HG02870 (cell line): ENCODE data around the gene PHLPP1.

Experiments used
- ATAC-seq: cut with Tn5 transposase; IDR thresholded peaks from one replicate; pipeline ENCODE4 v1.9.1; 2021; ENCODE audit warnings: mild to moderate bottlenecking, moderate library complexity; ENCODE audit not compliant: unreplicated experiment

Gene PHLPP1

DNA sequence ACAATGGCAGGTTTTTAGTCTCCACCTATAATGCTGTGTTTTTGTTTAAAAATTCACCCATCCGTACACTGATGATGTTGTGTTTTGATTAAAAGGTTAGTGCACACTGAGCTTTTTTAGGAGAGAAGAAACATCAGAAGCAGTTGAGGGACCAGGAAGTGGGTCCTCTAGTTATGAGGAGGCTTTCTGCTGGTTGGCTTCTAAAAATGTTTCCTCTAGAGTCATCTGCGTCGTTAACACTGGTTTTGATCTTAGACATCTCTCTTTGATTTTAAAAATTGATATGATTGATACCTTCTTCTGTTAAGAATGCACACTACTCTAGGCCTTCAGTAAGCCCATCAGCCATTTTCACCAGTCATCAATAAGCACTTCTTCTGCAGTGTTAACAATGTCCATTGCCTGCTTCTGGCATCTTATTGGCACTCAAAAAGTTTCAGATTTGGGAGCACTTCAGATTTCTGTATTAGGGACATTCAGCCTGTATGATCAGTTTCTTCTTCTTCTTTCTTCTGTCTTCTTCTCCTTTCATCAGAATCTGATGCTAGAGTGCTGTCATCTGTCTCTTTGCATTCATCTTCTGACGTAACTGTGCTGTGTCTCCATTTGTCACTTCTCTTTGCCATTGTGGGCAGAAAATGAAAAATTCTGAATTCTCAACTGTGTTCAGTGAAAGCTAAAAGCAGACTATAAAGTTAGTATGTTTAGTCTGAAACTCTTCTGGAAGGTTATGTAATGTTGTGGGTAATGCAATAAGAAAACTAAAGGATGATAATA, 56.3 kb downstream of the PHLPP1 start:
- ATAC-seq = peak; percentile 73

DNA sequence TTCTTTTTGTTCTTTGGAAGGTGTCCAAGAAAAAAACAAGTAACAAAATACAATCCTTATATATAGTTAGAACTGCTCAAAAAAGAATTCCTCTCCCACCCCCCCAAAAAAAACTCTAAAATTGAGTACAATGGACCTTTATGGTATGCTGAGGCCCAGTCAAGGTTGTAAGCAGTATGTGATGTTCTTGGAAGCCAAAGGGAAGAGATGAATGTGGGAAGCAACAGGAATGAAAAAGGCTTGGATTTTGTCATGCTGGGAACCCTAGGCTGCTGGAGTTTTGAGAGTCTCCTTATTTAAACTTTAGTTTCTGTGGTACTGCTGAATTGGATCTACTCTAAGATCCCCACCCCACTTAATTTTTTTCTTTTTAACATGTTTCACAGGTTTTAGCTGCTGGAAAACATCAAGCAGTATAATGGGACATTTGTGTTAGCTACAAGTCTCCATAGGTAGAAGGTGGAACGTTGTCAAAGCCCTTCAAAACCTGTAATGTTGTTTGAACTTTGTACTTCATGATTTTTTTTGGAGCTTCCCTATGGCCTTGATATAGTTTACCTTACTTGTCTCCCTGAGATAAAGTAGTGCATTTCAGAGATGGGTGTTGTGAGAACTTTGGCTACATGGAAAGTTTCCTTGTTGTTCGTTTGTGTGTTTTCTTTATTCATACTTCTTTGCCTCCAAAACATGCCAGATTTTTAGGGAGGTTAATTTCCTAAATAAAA, 57.7 kb downstream of the PHLPP1 start:
- ATAC-seq = no peak

DNA sequence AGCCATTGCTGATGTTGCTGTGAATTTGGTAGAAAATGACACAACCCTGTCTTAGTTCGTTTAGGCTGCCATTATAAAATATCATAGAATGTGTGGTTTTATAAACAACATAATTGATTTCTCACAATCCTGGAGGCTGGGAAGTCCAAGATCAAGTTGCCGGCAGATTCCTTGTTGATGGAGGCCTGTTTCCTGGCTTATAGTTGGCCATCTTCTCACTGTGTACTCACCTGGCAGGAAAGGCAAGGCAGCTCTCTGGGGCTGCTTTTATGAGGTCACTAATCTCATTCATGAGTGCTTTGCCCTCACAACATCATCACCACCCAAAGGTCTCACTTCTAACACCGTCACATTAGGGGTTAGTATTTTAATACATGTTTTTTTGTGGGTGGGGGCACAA, 58.4 kb downstream of the PHLPP1 start:
- no peak for ATAC-seq

DNA sequence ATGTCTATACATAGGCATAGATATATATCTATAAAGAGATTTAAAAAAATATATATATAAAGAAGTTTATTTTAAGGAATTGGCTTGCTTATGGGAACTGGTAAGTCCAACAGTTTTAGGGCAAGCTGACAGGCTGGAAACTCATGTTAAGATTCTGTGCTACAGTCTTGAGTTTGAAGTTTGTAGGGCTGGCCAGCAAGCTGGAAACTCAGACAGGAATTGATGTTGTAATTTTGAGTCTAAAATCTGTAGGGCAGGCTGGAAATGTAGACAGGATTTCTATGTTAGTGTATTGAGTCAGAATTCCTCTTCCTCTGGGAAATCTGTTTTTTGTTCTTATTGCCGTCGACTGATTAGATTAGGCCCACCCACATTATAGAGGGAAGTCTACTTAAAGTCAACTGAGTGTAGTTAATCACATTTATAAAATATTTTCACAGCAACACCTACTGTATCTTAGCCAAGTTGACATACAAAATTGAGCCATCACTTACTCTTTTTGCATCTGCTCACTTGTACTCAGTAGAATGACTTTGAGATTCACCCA, 60.8 kb downstream of the PHLPP1 start:
- ATAC-seq = no peak

DNA sequence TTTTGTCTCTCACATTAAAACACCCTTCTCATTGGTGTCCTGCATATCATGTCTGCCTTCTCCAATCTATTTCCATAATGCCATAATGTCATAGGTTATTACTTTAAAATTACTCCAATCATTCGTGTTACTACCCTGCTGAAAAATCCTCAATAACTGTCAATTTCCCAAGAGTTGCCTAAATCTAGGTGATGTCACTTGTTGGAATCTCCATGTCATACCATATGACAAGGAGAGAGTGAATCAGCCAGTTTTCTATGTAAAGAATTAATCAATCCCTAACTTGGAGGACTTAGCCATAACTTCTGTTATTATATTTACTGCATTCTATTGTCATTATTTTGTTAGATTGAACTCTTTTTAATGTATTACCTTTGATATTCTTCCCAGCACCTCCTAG, 62.5 kb downstream of the PHLPP1 start:
- no peak for ATAC-seq

DNA sequence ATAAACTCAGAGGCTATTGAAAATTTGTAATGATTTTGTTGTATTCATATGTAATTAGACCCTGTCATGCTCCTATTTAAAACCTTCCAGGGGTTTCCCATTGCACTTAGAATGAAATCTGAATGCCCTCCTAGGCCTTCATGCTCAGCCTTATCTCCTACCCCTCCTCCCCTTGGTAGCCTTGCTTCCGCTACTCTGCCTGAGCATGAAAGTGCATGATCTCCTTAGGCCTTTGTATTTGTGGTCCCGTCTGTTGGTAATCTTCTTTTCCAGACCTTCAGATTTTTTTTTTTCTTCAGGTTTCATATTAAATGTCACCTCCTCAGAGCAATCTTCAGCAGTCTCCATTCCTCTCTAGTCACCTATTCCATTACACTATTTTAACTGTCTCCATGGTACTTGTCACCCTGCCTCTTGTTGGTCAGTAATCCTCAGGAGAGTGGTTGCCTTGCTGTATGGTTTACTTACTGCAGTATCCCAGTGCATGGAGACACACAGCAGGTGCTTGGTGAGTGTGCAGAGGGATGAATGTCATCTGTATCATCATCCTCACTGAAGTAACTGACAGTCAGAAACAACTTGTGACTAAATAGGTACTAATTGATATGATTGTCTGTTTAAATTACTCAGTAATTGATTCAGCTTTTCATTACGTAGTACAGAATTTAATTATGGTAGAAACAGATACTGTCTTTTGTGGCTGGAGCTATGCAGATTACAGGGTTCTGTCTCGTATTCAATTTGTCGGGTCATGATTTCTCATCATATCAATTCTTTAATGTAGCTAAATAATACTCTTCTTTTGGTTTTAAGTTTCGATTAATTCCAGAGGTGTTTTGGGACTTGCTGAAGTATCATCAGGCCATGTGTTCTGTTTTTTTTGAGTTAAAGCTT, 63.9 kb downstream of the PHLPP1 start:
- ATAC-seq = no peak

DNA sequence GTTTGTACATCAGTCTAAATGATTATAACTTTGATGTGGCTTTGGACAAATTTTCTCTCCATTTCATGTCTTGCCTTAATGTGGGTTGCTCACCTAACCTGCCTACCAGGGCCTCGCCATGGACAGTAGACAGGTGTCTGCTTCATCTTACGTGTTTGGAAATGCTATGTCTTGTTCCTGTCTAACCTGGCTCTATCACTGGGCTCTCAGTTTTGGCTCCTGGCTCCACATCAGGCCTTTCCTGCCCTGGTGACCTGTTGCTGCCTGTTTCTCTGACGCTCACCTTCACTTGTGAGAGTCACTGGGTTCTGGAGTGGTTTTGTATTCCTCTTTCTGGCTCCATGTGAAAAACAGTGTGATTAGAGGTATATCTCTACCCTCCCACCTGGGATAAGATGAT, 65.9 kb downstream of the PHLPP1 start:
- no peak for ATAC-seq

DNA sequence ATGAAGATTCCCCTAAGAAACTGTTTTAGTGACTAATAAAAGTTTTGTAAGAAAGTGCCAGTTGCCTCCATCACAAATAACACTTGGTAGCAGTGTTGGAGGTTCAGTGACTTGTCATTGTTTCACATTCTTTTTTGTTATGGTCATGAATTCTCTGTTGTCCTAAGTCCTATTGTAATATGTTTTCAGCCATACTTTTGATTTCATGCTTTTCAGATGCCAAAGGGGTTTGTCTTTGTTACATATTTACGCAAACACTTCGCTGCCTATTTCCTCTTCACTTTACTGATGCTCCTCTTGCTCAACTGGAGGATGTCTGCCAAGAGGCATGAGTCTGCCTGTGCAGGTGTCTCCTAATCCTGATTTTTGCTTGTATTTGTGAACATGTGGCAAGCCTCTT, 66.6 kb downstream of the PHLPP1 start:
- no peak for ATAC-seq

DNA sequence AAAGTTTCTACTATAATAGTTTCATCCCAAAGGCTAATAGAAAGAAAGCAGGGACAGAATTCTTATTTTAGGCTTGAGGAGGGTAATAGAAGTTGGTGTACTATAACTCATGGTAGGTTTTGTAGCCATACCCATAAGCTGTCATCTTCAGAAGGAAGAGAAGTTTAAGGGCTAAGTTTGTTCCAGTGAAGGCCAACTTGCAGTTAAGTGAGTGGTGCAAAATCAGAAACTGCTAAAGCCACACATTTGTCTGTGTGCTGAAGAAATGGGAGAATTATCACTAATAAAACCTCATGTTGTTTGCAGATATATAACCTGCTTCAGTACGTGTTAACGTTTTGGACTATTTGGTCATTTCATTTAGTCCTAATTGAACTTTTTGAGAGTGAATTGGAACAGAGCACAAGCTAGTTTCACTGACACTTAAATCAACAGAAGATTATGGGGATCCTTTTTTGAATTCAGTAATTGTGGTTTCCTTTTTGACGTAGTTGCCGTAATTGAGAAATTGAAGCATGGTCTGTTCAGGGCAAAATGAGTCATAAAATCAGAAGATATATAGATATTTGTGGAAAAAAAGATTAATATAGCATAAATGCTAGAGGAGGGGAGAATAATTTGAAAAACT, 69.1 kb downstream of the PHLPP1 start:
- peak; percentile 80 for ATAC-seq

DNA sequence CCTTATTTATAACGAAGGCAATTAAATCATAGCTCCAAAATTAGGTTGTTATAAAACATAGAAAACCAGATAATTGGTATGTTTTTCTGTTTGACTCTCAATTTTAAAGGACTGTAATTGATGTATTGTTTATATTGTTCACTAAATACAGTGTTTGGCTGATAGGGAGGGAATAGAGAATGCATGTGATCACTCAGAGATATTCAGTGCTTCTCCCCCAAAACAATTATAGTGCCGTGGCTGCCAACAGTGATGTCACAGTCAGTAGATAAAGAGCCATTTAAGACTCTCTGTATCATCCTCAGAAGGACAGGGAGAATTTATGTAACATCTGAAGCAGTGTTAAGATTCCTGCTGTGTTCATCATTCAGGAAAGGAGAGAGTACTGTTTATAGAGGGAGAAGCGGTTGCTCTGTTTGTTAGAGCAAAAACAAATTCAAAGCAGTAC, 69.6 kb downstream of the PHLPP1 start:
- ATAC-seq = peak; percentile 19

DNA sequence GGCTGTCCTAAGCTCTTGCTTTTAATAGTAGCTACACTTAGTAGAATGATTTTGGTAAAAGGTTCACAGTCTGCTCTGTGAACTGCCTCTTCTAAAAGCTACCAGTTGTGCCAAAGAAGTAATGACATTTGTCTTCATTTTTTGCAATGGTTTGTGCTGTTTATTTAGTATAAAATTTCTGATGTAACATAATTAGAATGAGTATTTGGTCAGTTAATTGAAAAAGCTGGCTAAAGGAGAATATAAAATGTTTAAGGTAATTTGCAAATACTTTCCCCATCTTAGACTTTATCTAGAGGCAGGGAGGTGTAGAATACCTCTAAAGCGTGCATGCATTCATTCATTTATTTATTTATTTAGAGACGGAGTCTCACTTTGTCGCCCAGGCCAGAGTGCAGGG, 71.3 kb downstream of the PHLPP1 start:
- no peak for ATAC-seq

DNA sequence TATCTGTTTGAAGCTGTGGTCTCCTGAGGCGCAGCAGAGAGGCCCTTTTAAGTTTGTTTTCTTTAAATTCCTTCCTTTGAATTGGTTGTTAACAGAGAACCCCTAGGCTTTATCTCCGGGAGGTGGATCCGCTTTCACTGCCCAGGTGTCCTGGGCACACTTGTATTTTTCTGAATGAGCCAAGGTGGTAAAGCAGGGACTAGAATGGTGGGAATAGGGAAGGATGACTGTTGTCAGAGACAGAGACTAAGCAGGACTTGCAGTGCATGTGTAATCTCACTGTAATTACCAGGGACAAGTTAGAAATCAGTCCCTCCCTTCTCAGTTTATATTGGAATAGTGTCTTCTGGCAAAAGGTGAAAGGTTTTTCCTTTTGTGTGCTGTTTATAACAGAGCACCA, 72.8 kb downstream of the PHLPP1 start:
- ATAC-seq = no peak

DNA sequence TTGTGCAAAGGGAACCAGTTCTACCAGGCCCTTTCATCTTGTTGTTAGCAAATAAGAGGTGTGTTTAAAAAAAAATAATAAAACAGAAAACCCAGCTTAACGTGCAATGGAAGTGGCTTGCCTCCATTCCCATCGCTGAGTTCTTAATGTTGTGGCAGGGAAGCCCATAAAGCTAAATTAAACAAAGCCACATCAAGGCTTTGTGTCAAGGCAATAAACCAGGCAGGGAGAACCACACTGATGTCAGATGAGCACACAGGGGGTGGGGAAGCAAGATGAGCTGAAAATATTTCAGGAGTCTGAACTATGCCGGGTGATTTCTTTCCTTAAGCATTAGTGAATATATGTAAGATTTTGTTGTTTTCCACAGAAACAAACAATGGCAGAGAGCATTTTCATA, 73.5 kb downstream of the PHLPP1 start:
- ATAC-seq = no peak

DNA sequence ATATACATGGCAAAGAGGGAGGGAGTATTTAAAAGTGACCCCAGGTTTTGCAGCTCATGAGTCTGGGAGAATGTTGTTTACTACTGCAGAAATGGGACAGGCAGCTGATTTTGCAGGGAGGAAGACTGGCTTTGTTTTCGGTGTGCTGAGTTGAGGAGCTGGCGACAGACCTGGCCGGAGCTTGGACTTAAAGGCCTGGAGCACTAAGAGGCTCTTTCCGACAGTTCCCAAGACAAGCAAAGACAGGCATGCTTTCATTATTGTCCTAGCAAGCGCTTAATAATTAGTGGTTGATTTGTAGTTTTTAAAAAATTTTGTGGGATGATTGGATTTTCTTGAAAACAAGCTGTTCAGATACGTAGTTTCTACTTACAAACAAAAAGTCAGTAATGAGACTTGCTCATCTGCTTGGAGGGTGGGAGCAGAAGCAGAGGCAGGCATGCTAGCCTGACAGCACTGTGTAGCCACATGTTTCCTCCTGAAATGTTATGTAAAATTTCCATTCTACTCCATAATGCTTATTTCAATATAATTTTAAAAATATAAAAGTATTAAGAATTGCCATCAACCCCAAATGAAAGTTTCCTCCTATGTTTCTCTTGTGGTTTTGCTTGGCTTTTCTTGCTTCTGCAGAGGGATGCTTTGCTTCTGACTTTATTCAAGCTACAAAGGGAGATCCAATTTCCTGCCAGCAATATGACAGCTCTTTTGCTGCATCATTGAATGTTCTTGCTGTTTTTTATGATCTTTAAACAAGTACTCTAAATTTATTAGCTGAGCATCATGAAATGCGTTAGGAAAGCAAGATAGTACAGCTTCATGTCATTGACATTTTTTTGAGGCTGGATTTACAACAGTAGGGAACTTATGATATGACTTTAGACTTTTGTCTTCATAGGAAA, 75.8 kb downstream of the PHLPP1 start:
- ATAC-seq = no peak

DNA sequence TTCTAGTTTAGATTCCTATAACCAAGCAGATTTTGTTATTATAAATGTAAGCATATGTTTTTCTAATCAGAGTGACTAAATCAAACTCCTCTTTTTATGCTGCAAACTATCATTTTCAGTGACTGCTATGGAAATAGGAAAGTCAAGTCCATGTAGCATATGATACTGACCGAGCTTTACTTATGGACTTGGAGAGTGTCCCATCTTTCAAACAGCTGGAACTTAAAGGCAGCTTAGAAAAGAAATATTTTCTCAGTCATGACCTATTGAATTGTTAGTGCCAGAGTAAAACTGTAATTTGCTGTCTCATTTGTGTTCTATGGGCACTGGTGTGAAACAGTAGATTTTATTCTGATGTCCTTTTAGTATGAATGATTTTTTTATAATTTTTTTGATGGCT, 76.7 kb downstream of the PHLPP1 start:
- ATAC-seq = no peak

DNA sequence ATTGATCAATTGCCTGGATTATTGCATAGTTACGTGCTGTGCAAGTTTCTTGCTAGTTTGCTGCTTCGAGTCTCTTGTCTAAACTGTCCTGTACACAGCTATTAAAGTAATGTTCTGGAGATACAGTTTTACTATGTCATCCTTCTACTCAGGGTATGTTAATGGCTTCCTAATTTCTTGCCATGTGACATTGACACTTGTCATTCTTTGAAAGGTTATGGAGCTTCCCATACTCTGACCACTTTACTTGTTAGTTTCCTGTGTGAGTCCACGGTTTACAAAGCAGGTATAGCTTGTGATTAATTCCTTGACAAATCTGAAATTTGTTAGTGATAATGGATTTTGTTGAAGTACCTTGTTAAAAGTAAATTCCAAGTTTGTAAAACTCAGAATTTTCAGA, 80.5 kb downstream of the PHLPP1 start:
- no peak for ATAC-seq

DNA sequence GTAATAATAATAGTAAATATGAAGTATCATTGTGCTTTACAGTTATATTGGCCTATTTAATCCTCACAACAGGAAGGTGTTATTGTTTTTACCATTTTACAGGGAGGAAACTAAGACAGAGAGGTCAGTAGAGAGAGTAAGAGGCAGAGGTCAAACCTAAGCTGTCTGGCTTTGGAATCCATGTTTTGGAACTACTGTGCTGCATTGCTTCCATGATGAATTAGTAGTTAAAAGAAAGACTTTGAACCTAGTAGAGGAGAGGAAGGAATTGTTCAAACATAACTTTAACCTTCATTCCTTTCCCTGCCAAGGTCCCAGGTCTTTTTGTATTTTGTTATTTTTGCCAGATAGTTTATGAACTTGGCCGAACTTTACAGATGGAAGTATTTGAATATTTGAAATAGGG, 80.9 kb downstream of the PHLPP1 start:
- no peak for ATAC-seq

DNA sequence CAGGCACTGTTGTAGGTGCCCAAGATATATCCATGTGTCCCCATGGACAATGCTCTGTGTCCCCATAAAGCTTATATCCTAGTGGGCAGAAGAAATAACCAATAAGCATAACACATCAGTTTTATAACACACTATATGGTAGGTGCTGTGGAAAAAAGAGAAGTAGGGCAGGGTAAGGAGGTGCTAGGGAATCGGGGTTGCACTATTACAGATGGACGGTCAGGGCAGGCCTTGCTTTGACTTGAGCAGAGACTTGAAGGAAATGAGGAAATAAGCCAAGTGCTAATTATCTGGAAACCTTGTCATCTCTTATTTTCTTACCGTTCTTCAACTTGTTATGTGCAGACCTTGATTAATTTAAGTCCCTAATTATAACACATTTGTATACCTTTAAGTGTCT, 82.0 kb downstream of the PHLPP1 start:
- ATAC-seq = no peak

DNA sequence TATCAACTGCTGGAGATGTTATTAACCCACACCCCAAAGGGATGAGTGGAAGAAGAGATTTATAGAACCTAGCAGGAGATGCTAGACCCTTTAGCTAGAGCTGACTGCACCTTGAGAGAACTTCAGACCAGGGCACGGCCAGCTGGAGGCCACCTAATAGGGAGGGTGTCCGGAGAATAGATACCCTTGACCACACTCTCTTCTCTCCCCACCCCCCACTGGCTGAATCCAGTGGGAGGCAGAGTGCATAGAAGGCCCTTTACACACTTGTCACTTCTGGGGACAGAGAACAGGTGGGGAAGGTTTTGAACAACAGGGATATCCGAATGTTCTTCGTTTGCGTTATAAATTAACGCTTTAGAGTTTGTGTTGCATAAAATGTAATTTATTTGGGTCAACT, 84.6 kb downstream of the PHLPP1 start:
- ATAC-seq = no peak

DNA sequence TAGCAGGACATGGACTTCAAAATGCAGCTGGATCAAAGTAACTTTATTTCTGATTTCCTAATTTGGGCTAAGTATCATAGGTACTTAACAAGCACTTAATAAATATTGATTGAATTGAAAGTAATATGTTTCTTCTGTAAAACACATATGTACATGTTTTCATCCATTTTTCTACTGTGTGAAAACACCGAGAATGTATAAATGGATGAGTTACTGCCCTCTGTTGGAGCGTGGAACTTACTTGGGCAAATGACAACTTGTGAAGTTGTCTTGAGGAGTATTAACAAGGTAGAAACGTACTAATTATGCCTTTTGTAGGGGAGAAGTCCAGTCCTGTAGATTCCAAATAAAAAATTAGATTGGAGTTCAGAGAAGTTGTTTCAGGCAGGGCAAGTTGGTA, 87.2 kb downstream of the PHLPP1 start:
- ATAC-seq = no peak
